ENCODE results near the gene FRAT1. TPM values are rescaled to one million over a fixed set of nuclear protein-coding genes. Genes with fewer than 3 reads are reported as not detected.

The FRAT1 gene
- total RNA-seq, 1 experiment from 2014 or later: 5.3 TPM

DNA sequence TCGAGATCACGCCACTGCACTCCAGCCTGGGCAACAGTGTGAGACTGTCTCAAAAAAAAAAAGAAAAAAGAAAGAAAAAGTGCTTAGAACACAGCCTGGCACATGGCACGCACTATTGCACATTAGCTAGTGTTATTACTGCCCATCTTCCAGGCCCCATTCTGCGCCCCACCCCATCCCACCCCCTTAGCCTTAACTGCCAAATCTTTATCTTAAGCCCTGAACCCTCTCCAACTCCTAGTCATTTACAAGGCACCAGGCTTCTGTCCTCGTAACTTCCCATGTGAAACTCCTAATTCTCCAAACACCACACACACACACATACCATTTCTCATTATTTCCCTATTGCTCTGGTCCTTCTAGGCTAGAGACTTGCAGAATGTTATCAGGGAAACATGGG is 10.7 kb downstream of the FRAT1 start:
- no peak for TF ChIP-seq SIN3A (IDR thresholded peaks at IDR 0.05; ENCODE audit: borderline replicate concordance, insufficient read depth, low read depth, low read length)
- TF ChIP-seq POLR2AphosphoS5 (IDR thresholded peaks at IDR 0.05; ENCODE audit: low read depth, low read length): no peak
- no peak for TF ChIP-seq REST (IDR thresholded peaks at IDR 0.05; ENCODE audit: insufficient read depth in 1 of 2, low read depth in 2 of 2, low read length in 1 of 2)
- no peak for TF ChIP-seq TCF7L2 (IDR thresholded peaks at IDR 0.05; ENCODE audit: low read depth, low read length)
- TF ChIP-seq CTCF (IDR thresholded peaks at IDR 0.05): no peak
- BruUV-seq (replicated peaks): no TSS peak
- ChIA-PET POLR2A (interaction anchor here (0.9 kb wide), 1 partner anchor 51 kb away, joined by 10 read pairs; no protein-coding TSS in a partner anchor), CTCF (no interaction called here)
- no peaks in the 10 kb centered on the region for H3K27me3 ChIP-seq (ENCODE audit: control insufficient read depth, insufficient read depth, low read length)
- intact Hi-C loops (cut with micrococcal nuclease; ENCODE audit: unreplicated experiment): loop anchor here (5.0 kb wide), 1 partner anchor 52 kb away; no protein-coding TSS in a partner anchor
- H3K36me3 ChIP-seq (ENCODE audit: control insufficient read depth, insufficient read depth, low read length): no peaks in the 10 kb centered on the region
- no peak for DNase-seq (ENCODE audit: low read depth, low spot score)
- in situ Hi-C loops (cut with HindIII; ENCODE audit: low pct_unique_long_range_greater_than_20kb, low sequenced_read_pairs): no loop called here
- no peak overlapping the region for H3K4me3 ChIP-seq (ENCODE audit: low read depth in 2 of 2, low read length in 2 of 2)
- peak overlapping the region; percentile 81 for H3K27ac ChIP-seq (ENCODE audit: low read length)
- no peak for ATAC-seq
- H3K4me1 ChIP-seq (ENCODE audit: control insufficient read depth, insufficient read depth, low read length): peaks cover 65% of the 10 kb centered on the region
- H3K9me3 ChIP-seq (ENCODE audit: control insufficient read depth, insufficient read depth, low read depth, low read length): no peaks in the 10 kb centered on the region

- in situ Hi-C loops (cut with HindIII; ENCODE audit: low pct_unique_long_range_greater_than_20kb, low sequenced_read_pairs) (no loop called here), intact Hi-C loops (cut with micrococcal nuclease; ENCODE audit: unreplicated experiment) (no loop called here)
- peak overlapping the region; percentile 92 for H3K27ac ChIP-seq (ENCODE audit: low read length)
- no peaks in the 10 kb centered on the region for H3K27me3 ChIP-seq (ENCODE audit: control insufficient read depth, insufficient read depth, low read length)
- H3K4me1 ChIP-seq (ENCODE audit: control insufficient read depth, insufficient read depth, low read length): peaks cover 58% of the 10 kb centered on the region
- peak overlapping the region; percentile 62 to 76; a peak in 3 of 4 replicates for H3K4me3 ChIP-seq (ENCODE audit: low read depth in 2 of 2, low read length in 2 of 2)
- no TSS peak for BruUV-seq (replicated peaks)
- ChIA-PET CTCF (interaction anchor here (3.4 kb wide), 1 partner anchor 53 kb away, joined by 26 read pairs; no protein-coding TSS in a partner anchor), POLR2A (no interaction called here)
- ATAC-seq: no peak
- no peaks in the 10 kb centered on the region for H3K36me3 ChIP-seq (ENCODE audit: control insufficient read depth, insufficient read depth, low read length)
- no peaks in the 10 kb centered on the region for H3K9me3 ChIP-seq (ENCODE audit: control insufficient read depth, insufficient read depth, low read depth, low read length)
- TF ChIP-seq SIN3A (IDR thresholded peaks at IDR 0.05; ENCODE audit: borderline replicate concordance, insufficient read depth, low read depth, low read length): no peak
- no peak for TF ChIP-seq POLR2AphosphoS5 (IDR thresholded peaks at IDR 0.05; ENCODE audit: low read depth, low read length)
- no peak for TF ChIP-seq CTCF (IDR thresholded peaks at IDR 0.05)
- TF ChIP-seq REST (IDR thresholded peaks at IDR 0.05; ENCODE audit: insufficient read depth in 1 of 2, low read depth in 2 of 2, low read length in 1 of 2): no peak
- TF ChIP-seq TCF7L2 (IDR thresholded peaks at IDR 0.05; ENCODE audit: low read depth, low read length): no peak
- DNase-seq (ENCODE audit: low read depth, low spot score): no peak
These were observed 12.2 kb downstream of the FRAT1 start for GRCh38 chr10:97331153-97331703.

Measured in Panc1 (cell line).